ENCODE measurements around the gene CLNK. TPM values are rescaled to one million over a fixed set of nuclear protein-coding genes. Genes with fewer than 3 reads are reported as not detected.

The CLNK gene
- total and polyA plus RNA-seq, 4 donors, result 0.26 to 0.30 TPM; not detected in 2

GRCh38 chr4:10661047-10661446 lies 23.5 kb downstream of the CLNK start:
- intact Hi-C loops (cut with DNase I), result no loop called here
- no peak for ATAC-seq (ENCODE audit: low FRiP score)
- H3K27me3 ChIP-seq (ENCODE audit: control insufficient read depth in 1 of 2, insufficient read depth in 2 of 2, low read length in 1 of 2), result no peaks in the 10 kb centered on the region
- H3K36me3 ChIP-seq (ENCODE audit: control insufficient read depth in 1 of 2, insufficient read depth in 2 of 2, low read length in 1 of 2), result no peaks in the 10 kb centered on the region
- H3K4me1 ChIP-seq (ENCODE audit: control insufficient read depth in 1 of 2, insufficient read depth in 2 of 2, low read length in 2 of 2), result no peaks in the 10 kb centered on the region
- WGBS, 2 donors, result 84 to 87% methylated on average over 3 of the region's 3 CpGs
- H3K4me3 ChIP-seq (ENCODE audit: low read length in 2 of 2), result no peak overlapping the region
- no peaks in the 10 kb centered on the region for H3K9me3 ChIP-seq (ENCODE audit: control insufficient read depth, low read length)
- DNase-seq, result no peak
- no peak overlapping the region for H3K27ac ChIP-seq (ENCODE audit: low read depth in 1 of 2, low read length in 2 of 2)

- 88% methylated on average over 6 of the region's 6 CpGs for WGBS, 2 donors
- Histone ChIP-seq H3K9me3 (ENCODE audit: control insufficient read depth, low read length) (no peaks in the 10 kb centered on the region), H3K36me3 (ENCODE audit: control insufficient read depth in 1 of 2, insufficient read depth in 2 of 2, low read length in 1 of 2) (no peaks in the 10 kb centered on the region), H3K4me3 (ENCODE audit: low read length in 2 of 2) (no peak overlapping the region), H3K27ac (ENCODE audit: low read depth in 1 of 2, low read length in 2 of 2) (no peak overlapping the region), H3K4me1 (ENCODE audit: control insufficient read depth in 1 of 2, insufficient read depth in 2 of 2, low read length in 2 of 2) (no peaks in the 10 kb centered on the region), H3K27me3 (ENCODE audit: control insufficient read depth in 1 of 2, insufficient read depth in 2 of 2, low read length in 1 of 2) (no peaks in the 10 kb centered on the region)
- intact Hi-C loops (cut with DNase I), result no loop called here
- ATAC-seq (ENCODE audit: low FRiP score) (no peak), DNase-seq (no peak)
Observed at GRCh38 chr4:10659251-10659650, 25.3 kb downstream of the CLNK start.

GRCh38 chr4:10656988-10657387 lies 27.6 kb downstream of the CLNK start:
- Histone ChIP-seq H3K9me3 (ENCODE audit: control insufficient read depth, low read length) (no peaks in the 10 kb centered on the region), H3K27me3 (ENCODE audit: control insufficient read depth in 1 of 2, insufficient read depth in 2 of 2, low read length in 1 of 2) (no peaks in the 10 kb centered on the region), H3K4me3 (ENCODE audit: low read length in 2 of 2) (no peak overlapping the region), H3K4me1 (ENCODE audit: control insufficient read depth in 1 of 2, insufficient read depth in 2 of 2, low read length in 2 of 2) (no peaks in the 10 kb centered on the region), H3K27ac (ENCODE audit: low read depth in 1 of 2, low read length in 2 of 2) (no peak overlapping the region), H3K36me3 (ENCODE audit: control insufficient read depth in 1 of 2, insufficient read depth in 2 of 2, low read length in 1 of 2) (no peaks in the 10 kb centered on the region)
- intact Hi-C loops (cut with DNase I), result no loop called here
- ATAC-seq (ENCODE audit: low FRiP score) (no peak), DNase-seq (no peak)
- 70 to 73% methylated on average over 2 of the region's 2 CpGs for WGBS, 2 donors

GRCh38 chr4:10656420-10656819 lies 28.1 kb downstream of the CLNK start:
- DNase-seq (no peak), ATAC-seq (ENCODE audit: low FRiP score) (no peak)
- no peaks in the 10 kb centered on the region for H3K27me3 ChIP-seq (ENCODE audit: control insufficient read depth in 1 of 2, insufficient read depth in 2 of 2, low read length in 1 of 2)
- H3K36me3 ChIP-seq (ENCODE audit: control insufficient read depth in 1 of 2, insufficient read depth in 2 of 2, low read length in 1 of 2), result no peaks in the 10 kb centered on the region
- H3K27ac ChIP-seq (ENCODE audit: low read depth in 1 of 2, low read length in 2 of 2), result no peak overlapping the region
- no peaks in the 10 kb centered on the region for H3K9me3 ChIP-seq (ENCODE audit: control insufficient read depth, low read length)
- no peak overlapping the region for H3K4me3 ChIP-seq (ENCODE audit: low read length in 2 of 2)
- whole genome bisulfite sequencing, 2 donors, result 95 to 100% methylated on average over 3 of the region's 3 CpGs
- intact Hi-C loops (cut with DNase I), result no loop called here
- H3K4me1 ChIP-seq (ENCODE audit: control insufficient read depth in 1 of 2, insufficient read depth in 2 of 2, low read length in 2 of 2), result no peaks in the 10 kb centered on the region

- DNase-seq, result no peak
- Histone ChIP-seq H3K27ac (ENCODE audit: low read depth in 1 of 2, low read length in 2 of 2) (no peak overlapping the region), H3K4me1 (ENCODE audit: control insufficient read depth in 1 of 2, insufficient read depth in 2 of 2, low read length in 2 of 2) (no peaks in the 10 kb centered on the region), H3K27me3 (ENCODE audit: control insufficient read depth in 1 of 2, insufficient read depth in 2 of 2, low read length in 1 of 2) (no peaks in the 10 kb centered on the region), H3K9me3 (ENCODE audit: control insufficient read depth, low read length) (no peaks in the 10 kb centered on the region), H3K36me3 (ENCODE audit: control insufficient read depth in 1 of 2, insufficient read depth in 2 of 2, low read length in 1 of 2) (no peaks in the 10 kb centered on the region), H3K4me3 (ENCODE audit: low read length in 2 of 2) (no peak overlapping the region)
- WGBS, 2 donors, result 52 to 57% methylated on average over 6 of the region's 6 CpGs
- intact Hi-C loops (cut with DNase I), result no loop called here
- no peak for ATAC-seq (ENCODE audit: low FRiP score)
Observed at GRCh38 chr4:10655968-10656367, 28.6 kb downstream of the CLNK start.

- DNase-seq (no peak), ATAC-seq (ENCODE audit: low FRiP score) (no peak)
- Histone ChIP-seq H3K9me3 (ENCODE audit: control insufficient read depth, low read length) (peaks cover 3% of the 10 kb centered on the region), H3K4me3 (ENCODE audit: low read length in 2 of 2) (no peak overlapping the region), H3K36me3 (ENCODE audit: control insufficient read depth in 1 of 2, insufficient read depth in 2 of 2, low read length in 1 of 2) (no peaks in the 10 kb centered on the region), H3K27me3 (ENCODE audit: control insufficient read depth in 1 of 2, insufficient read depth in 2 of 2, low read length in 1 of 2) (no peaks in the 10 kb centered on the region), H3K27ac (ENCODE audit: low read depth in 1 of 2, low read length in 2 of 2) (no peak overlapping the region), H3K4me1 (ENCODE audit: control insufficient read depth in 1 of 2, insufficient read depth in 2 of 2, low read length in 2 of 2) (no peaks in the 10 kb centered on the region)
- intact Hi-C loops (cut with DNase I), result no loop called here
- WGBS, 2 donors, result 75 to 81% methylated on average over 2 of the region's 2 CpGs
Observed at GRCh38 chr4:10648479-10648878, 36.1 kb downstream of the CLNK start.

GRCh38 chr4:10647846-10648245 lies 36.7 kb downstream of the CLNK start:
- H3K4me1 ChIP-seq (ENCODE audit: control insufficient read depth in 1 of 2, insufficient read depth in 2 of 2, low read length in 2 of 2), result no peaks in the 10 kb centered on the region
- intact Hi-C loops (cut with DNase I), result no loop called here
- WGBS, 2 donors, result 85% methylated on average over 3 of the region's 3 CpGs
- peaks cover 3% of the 10 kb centered on the region for H3K9me3 ChIP-seq (ENCODE audit: control insufficient read depth, low read length)
- ATAC-seq (ENCODE audit: low FRiP score), result no peak
- no peak for DNase-seq
- H3K4me3 ChIP-seq (ENCODE audit: low read length in 2 of 2), result no peak overlapping the region
- H3K27ac ChIP-seq (ENCODE audit: low read depth in 1 of 2, low read length in 2 of 2), result no peak overlapping the region
- no peaks in the 10 kb centered on the region for H3K36me3 ChIP-seq (ENCODE audit: control insufficient read depth in 1 of 2, insufficient read depth in 2 of 2, low read length in 1 of 2)
- H3K27me3 ChIP-seq (ENCODE audit: control insufficient read depth in 1 of 2, insufficient read depth in 2 of 2, low read length in 1 of 2), result no peaks in the 10 kb centered on the region

- Histone ChIP-seq H3K4me3 (ENCODE audit: low read length in 2 of 2) (no peak overlapping the region), H3K9me3 (ENCODE audit: control insufficient read depth, low read length) (peaks cover 3% of the 10 kb centered on the region), H3K36me3 (ENCODE audit: control insufficient read depth in 1 of 2, insufficient read depth in 2 of 2, low read length in 1 of 2) (no peaks in the 10 kb centered on the region), H3K27me3 (ENCODE audit: control insufficient read depth in 1 of 2, insufficient read depth in 2 of 2, low read length in 1 of 2) (no peaks in the 10 kb centered on the region), H3K4me1 (ENCODE audit: control insufficient read depth in 1 of 2, insufficient read depth in 2 of 2, low read length in 2 of 2) (no peaks in the 10 kb centered on the region), H3K27ac (ENCODE audit: low read depth in 1 of 2, low read length in 2 of 2) (no peak overlapping the region)
- 82 to 85% methylated on average over 5 of the region's 5 CpGs for WGBS, 2 donors
- no peak for ATAC-seq (ENCODE audit: low FRiP score)
- intact Hi-C loops (cut with DNase I), result no loop called here
- DNase-seq, result no peak
Observed at GRCh38 chr4:10643600-10644425, 40.8 kb downstream of the CLNK start.

- Histone ChIP-seq H3K36me3 (ENCODE audit: control insufficient read depth in 1 of 2, insufficient read depth in 2 of 2, low read length in 1 of 2) (no peaks in the 10 kb centered on the region), H3K9me3 (ENCODE audit: control insufficient read depth, low read length) (no peaks in the 10 kb centered on the region), H3K27me3 (ENCODE audit: control insufficient read depth in 1 of 2, insufficient read depth in 2 of 2, low read length in 1 of 2) (no peaks in the 10 kb centered on the region), H3K27ac (ENCODE audit: low read depth in 1 of 2, low read length in 2 of 2) (no peak overlapping the region), H3K4me1 (ENCODE audit: control insufficient read depth in 1 of 2, insufficient read depth in 2 of 2, low read length in 2 of 2) (no peaks in the 10 kb centered on the region), H3K4me3 (ENCODE audit: low read length in 2 of 2) (no peak overlapping the region)
- DNase-seq (peak in 1 of 2 donors; percentile 56), ATAC-seq (ENCODE audit: low FRiP score) (no peak)
- intact Hi-C loops (cut with DNase I), result no loop called here
- 80% methylated on average over 5 of the region's 5 CpGs for WGBS, 2 donors
Observed at GRCh38 chr4:10640561-10641201, 43.9 kb downstream of the CLNK start.
